GM19023 (cell line): ENCODE results near the gene PRTN3.
"Not testable (repeated sequence)": the region's sequence is repeated elsewhere in the genome, so short reads cannot be mapped to it uniquely, and the experiment has no call there.

Experiments
- ATAC-seq: cut with Tn5 transposase; IDR thresholded peaks from one replicate; pipeline ENCODE4 v1.9.1; 2021; ENCODE audit warnings: mild to moderate bottlenecking, moderate library complexity; ENCODE audit not compliant: unreplicated experiment

The PRTN3 gene

GRCh38 chr19:878751-879561, 38.2 kb downstream of the PRTN3 start:
- not testable (repeated sequence) for ATAC-seq

DNA sequence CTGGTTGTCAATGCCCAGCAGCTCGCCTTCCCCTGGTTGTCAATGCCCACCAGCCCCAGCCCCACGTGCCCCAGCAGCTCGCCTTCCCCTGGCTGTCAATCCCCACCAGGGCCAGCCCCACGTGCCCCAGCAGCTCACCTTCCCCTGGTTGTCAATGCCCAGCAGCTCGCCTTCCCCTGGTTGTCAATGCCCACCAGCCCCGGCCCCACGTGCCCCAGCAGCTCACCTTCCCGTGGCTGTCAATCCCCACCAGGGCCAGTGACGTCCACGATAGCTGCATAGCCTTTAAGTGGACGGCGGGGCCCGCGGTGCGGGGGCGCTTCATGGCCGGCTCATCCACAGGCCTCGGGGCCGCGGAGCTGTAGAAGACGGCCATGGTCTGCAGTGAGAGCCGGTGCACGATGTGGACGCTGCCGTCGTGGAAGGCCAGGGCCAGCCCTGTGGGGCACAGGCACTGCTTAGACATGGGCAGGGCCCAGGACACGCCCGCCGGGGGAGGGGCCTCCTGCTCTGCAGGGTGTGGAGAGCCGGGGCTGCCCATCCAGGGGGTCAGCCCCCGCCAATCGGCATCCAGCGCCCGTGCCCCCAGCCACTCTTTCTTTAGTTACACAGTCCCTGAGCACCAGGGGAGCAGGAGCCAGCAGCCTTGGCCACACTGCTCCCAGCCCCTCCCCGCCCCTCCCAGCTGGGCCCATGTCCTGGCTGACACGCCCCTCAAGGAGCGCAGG, 39.1 kb downstream of the PRTN3 start:
- no peak for ATAC-seq

DNA sequence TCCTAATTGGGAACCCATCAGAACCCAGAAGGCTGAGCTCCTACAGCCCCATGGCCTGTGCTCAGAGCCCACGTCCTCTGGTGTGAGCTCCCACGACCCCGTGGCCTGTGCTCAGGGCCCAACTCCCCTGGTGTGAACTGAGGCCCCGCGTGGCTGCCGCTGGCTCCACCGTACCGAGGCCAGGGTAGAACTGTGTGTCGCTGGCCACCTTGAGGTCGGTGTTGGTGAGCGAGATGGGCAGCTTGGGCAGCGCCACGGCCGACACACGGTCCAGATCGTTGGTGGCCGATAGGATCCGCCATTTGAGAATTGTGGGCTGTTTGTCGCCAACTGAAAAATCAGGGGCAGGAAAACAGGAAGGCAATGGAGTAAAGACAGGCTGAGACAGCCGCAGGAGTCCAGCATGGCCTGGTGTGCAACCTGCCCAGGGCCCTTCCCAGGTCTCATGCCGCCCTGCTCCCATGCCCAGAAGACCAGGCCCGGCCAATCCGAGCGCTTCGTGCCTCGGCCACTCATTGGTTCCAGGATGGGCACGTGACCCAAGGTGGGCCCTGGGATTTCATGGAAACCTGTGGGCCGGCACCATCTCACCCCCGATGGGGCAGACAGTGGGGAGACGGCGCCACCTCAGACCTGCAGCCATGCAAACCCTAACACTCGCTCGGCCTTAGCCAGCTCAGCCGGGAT, 40.7 kb downstream of the PRTN3 start:
- no peak for ATAC-seq

GRCh38 chr19:882871-883497, 42.2 kb downstream of the PRTN3 start:
- no peak for ATAC-seq

DNA sequence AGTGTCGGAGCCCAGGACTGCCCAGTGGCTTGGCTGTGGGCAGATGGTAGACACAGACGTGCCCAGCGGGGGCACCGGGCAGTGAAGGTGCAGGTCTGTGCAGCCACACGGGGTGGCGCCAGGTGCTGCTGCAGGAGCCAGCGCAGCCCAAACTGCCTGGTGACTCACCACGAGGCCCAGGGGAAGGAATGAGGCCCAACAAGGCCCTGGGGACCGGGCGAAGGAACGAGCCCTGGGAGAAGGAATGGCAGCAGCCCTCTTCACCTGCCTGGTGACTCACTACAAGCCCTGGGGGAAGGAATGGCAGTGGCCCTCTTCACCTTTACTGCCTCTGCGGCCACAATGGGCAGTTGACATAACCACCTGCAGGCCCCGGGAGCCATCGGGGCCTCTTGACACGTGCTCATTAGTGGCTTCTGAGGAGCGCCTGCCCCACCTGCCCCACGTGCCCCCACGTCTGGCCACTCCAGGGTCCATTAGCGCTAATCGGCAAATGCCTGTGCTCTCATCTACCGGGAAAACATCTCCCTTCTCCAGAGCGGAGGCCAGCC, 42.9 kb downstream of the PRTN3 start:
- no peak for ATAC-seq

- ATAC-seq = no peak
Measured at GRCh38 chr19:884420-885211, 43.8 kb downstream of the PRTN3 start.

DNA sequence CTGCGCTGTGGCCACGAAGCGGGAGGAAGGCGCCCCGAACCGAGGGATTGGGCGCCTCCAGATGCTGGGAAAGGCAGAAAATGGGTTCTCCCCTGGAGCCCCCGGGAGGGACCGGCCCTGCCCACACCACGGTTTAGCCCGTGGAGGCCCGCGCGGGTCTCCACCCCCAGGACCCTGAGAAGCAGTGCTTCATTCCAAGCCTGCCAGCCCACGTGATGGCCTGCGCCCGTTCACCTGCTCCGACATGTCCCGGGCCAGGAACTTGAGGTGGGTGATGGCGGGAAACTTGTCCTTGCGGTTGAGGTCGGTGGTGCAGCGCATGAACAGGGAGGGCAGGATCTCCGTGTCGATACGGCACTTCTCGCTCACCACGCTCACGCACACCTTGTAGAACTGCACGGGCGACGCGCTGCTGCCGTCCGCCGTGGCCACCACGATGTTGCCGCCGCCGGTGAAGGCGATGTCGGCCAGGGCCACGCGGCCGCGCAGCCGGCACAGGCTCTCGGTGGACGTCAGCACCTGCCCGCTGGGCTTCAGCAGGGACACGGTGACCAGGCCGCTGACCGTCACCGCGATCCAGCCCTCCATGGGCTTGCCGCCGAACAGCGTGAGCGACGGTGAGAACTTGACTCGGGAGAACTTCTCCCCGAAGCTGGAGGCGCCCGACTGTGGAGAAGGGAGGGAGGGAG, 44.9 kb downstream of the PRTN3 start:
- no peak for ATAC-seq

DNA sequence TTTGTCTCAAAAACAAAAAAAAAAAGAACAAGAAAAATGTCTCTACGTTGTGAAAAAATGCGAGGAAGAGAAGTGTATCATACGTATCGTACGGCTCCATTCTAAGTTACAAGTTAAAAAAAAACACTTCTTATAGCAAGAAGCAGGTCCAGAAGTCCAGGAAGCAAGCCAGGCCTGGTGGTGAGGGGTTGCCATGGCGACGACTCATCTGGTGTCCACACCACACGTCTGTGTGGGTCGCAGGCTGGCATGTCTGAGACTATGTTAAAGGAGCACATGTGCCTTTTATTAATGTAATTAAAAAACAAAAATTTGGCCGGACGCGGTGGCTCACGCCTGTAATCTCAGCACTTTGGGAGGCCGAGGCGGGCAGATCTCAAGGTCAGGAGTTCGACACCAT, 46.3 kb downstream of the PRTN3 start:
- no peak for ATAC-seq

DNA sequence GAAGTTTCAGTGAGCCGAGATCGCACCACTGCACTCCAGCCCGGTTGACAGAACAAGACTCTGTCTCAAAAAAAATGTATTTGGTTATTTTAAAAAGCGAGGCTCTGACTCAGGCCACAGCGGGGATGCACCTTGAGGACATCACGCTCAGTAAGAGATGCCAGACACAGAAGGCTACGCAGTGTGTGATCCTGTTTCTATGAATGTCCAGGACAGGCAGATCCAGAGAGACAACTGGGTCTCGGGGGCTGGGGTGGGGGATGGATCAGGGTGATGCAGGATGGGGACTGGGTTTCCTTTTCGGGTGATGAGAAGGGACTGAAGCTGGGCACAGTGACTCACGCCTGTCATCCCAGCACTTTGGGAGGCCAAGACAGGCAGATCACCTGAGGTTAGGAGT, 46.8 kb downstream of the PRTN3 start:
- no peak for ATAC-seq

DNA sequence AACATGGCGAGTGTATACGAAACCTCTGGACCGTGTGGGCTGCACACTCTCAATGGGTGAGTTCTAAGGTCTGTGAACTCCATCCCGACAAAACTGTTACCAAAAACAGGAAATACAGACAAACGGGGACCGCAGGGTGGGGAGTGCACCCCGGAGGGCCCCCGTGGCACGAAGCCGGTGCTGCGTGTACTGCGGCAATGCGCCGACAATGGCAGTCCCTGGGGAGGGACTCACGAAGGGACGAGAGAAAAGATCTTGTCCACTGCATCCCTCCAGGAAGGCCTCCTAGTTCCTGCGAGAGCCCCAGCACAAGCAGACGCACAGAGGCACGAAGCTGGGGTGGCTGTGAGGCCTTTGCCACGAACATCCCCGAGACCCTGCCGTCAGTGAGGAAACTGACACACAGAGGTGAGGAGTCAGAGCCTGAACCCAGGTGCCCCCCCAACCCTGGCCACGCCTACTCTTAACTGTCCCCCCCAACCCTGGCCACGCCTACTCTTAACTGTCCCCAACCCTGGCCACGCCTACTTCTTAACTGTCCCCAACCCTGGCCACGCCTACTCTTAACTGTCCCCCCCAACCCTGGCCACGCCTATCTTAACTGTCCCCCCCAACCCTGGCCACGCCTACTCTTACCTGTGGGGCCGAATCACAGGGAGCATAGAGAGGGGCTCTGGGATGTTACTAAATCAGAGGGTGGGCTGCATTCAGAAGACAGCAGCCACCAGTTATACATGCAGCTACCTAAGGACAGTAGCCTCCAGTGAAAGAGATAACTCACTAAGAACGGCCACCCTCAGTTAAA, 48.0 kb downstream of the PRTN3 start:
- ATAC-seq = no peak

DNA sequence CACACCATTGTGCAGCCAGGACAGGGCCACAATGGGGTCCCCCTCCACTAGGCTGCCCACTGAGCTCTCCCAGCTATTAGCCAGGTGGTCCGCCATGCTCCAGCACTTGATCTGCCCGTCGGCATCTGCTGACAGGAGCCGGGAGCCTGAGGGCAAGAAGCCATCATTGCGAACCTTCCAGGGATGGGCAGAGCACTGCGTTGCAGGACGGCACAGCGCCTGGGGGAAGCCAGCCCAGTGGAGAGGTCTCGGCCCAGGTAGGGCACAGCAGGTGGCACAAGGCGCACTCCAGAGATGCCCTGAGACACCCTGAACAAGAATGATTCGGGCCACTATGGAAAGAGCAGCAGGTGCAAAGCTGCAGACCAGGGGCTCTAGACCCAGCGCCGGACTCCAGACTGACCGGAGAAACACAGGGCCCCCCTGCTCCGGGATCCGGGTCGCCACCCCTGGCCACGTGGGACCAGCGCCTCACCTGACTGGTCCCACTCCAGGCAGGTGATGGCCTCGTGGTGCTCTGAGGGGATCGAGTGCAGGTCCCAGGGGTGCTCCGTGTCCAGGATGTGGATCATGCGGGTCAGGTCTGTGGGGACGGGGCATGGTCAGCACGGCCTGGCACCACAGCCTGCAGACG, 49.0 kb downstream of the PRTN3 start:
- no peak for ATAC-seq

- no peak for ATAC-seq
Measured at GRCh38 chr19:890831-891230, 50.0 kb downstream of the PRTN3 start.

GRCh38 chr19:891421-892200, 50.8 kb downstream of the PRTN3 start:
- not testable (repeated sequence) for ATAC-seq

DNA sequence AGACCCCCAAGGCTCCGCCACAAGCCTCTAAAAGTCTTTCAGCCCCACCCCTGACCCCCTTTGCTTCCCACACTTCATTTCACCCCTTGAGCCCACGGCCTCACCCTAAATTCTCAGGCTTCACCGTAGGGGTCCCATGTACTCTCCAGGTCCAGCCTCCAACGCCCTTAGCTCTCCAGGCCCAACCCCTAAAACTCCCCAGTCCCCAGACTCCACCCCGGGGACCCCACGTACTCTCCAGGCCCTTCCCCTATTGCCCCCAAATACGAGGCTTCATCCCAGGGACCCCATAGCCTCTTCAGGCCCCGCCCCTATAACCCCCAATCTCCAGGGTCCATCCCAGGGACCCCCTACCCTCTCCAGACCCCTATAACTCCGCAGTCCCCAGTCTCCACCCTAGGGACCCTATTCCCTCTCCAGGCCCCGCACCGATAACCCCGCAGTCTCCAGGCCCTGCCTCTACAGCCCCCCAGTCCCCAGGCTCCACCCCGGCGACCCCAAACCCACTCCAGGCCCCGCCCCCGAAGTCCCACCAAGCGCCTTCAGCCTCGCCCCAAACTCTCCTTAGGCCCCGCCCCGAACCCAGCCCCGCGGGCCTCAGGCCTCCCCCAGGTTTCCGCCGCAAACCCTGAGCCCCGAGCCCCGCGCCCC, 51.6 kb downstream of the PRTN3 start:
- ATAC-seq = no peak

DNA sequence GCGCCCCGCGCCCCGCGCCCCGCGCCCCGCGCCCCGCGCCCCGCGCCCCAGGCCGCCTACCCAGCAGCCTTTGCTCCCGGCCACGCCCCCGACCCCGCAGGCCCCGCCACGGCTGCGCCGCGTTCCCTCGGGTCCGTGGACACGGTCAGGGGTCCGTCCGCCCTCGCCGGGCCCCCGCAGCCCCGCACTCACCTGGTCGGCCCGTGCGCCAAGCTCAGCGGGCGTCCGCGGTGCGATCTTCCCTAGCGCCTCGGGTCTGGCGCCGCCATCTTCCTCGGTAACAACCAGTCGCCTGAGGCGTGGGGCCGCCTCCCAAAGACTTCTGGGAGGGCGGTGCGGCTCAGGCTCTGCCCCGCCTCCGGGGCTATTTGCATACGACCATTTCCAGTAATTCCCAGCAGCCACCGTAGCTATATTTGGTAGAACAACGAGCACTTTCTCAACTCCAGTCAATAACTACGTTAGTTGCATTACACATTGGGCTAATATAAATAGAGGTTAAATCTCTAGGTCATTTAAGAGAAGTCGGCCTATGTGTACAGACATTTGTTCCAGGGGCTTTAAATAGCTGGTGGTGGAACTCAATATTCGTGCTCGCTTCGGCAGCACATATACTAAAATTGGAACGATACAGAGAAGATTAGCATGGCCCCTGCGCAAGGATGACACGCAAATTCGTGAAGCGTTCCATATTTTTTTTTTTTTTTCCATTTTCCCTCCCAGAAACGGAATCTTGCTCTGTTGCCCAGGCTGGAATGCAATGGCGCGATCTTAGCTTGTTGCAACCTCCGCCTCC, 52.3 kb downstream of the PRTN3 start, which contains the start of the genes MED16 and RNU6-9:
Gene MED16, minus strand, starts transcription at position 294 of the 796 bp plus-strand sequence. CDS start 2,056 bp downstream, outside the sequence.
Gene RNU6-9, plus strand, starts transcription at position 591 of the 796 bp plus-strand sequence.
- ATAC-seq = peak; percentile 65

- ATAC-seq = no peak
Measured at GRCh38 chr19:896434-896833, 55.6 kb downstream of the PRTN3 start.
